HG03196 (cell line): ENCODE measurements around the gene GPR152.
A peak's percentile ranks its signal among the peaks of the same experiment; 100 is the strongest.
"Not testable (repeated sequence)": the region's sequence is repeated elsewhere in the genome, so short reads cannot be mapped to it uniquely, and the experiment has no call there.

Source experiments
- ATAC-seq: cut with Tn5 transposase; IDR thresholded peaks from one replicate; pipeline ENCODE4 v1.9.1; 2021; ENCODE audit not compliant: unreplicated experiment

The GPR152 gene

DNA sequence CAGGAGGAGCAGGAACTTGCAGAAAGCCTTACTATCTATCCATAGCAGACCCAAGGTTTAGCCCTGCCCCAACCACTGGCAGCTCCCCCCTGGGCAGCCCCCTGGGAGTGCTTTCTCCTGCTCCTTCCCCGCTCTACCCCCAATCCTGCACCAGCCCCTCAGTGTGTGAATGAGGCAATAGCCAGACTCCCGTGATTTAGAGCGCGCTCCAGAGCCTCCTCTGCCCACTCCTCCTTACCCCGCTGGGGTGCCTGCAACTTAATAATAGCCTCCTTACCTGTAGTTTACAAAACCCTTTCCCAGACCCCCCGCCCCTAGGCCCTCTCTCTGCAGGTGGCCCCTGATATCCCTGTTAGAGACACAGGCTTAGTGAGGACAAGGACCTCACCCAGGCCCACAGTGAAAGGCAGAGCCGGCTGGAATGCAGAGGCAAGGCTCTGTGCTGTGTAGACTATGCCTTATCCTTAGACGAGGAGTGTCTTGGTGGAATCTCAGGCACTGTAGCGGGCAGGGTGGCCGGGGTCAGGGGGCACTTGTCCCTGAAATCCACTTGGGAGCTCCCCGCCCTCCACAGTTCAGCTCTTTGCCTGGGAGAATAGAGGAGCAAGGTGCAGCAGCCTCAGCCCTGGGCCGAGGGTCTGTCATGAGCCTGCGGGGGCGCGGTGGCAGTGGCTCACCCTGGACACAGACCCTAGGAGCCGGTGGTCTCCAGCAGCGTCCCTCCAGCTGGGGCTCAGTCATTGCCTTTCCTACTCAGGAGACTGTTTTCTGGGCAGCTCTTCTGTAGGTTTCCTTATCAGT lies 41.3 kb downstream of the GPR152 start:
- no peak for ATAC-seq

DNA sequence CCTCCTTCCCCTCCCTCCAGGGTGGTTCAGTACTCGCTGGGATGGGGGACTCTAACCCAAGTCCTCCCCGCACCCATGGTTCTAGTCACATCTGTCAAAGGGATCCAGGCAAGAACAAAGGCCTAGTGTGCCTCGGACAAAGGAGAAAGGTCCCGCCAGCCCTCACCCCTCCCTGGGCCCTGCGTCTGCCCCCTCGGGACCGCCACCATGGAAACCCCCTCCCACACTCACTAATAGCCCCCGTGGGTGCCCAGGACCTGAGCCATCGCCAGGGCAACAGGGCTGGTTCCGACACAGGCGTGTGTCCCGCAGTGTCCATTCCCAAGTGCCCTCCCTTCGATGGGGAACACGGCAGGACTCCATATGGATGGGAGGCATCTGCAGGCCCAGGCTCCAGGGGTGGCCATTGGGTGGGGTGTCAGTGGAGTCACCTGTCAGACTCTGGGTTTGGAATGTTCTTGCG lies 42.1 kb downstream of the GPR152 start:
- no peak for ATAC-seq

DNA sequence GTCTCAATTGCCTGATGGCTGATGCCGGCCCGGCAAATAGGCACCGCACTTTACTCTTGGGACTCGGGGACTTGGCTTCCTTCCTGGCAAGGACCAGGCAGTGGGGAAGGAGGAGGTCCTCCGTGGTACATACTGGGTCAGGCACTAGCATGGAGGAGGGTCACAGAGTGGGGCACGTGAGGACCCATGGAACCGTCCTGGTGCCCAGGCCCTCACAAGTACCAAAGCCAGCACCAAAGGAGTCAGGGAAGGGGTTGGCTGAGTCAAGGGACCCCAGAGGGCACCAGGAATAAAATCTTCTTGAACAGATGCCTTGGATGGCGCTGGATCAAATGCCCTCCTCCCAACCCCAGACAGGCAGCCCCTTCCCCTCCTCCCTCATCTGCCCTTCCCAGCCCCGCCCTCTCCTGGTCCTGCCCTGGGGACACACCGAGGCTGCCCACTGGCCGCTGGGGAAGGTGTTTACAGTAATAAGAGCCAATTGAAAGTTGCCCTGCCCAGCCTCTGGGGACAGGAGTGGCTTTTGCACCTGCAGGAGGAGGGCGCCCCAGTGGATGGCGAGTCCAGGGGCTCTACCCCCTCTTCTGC lies 42.7 kb downstream of the GPR152 start:
- ATAC-seq, result no peak

DNA sequence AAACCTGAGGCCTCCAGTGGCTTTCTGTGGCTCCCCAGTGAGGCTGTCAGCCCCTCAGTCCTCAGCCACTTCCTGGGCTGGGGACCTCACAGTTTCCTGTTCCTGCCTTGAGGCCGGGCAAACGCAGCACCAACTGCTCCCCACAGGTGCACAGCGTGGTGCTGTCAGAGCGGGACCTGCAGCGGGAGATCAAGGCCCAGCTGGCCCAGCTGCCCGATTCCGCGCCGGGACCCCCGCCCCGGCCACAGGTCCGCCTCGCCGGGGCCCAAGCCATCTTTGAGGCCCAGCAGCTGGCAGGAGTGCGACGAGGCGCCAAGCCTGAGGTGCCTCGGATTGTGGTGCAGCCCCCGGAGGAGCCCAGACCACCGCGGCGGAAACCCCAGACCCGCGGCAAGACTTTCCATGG lies 43.3 kb downstream of the GPR152 start:
- peak; percentile 46 for ATAC-seq

DNA sequence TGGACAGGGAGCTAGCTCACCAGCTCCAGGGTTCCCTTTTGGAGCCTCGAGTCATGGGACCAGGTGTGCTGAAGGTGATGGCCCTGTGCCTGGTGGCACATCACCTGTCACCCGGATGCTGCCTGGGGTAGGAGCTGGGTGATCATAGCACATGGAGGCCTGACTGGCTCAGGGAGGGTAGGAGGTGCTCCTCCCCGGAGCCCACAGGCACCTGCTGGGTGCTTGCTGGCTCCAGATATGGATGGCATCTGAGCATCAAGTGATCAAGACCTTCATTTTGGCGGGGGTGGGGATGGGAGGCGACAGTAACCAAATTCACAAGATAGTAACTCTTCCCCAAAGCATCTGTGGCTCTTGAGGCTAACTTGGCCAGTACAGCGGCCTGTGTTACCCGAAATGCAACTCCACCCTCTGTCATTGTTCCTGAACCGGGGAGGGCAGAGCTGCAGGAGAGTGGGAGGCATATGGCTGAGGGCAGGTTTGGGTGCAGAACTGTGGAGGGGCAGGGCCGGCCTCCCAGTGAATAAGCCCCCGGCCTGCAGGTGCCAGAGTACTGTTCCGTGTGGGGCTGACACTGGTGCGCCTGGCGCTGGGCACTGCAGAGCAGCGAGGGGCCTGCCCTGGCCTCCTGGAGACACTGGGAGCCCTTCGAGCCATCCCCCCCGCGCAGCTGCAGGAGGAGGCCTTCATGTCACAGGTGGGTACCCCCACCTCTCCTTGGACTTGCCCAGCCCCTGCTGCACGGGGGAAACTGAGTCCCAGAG lies 43.9 kb downstream of the GPR152 start:
- no peak for ATAC-seq

DNA sequence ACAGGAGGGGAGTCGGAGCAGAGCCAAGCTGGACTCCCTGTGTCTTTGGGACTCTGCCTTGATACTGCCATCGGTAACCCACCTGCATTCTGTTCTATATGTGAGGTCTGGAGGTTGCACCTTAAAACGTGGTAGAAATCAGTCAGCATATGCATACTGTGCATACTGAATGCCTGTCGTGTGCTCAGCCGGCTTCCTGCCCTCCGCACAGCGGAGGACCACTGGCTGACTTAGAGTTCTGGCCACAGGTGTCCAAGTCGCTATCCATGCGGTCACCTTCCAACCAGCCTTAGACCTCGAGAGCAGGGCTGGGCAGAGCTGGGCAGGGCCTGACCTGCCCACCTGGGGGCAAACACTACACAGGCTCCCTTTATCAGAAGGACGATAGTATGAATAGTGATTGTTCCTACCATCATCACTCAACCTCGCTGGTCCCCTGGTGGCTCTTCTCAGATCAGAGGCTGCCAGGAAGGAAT lies 44.8 kb downstream of the GPR152 start:
- no peak for ATAC-seq

DNA sequence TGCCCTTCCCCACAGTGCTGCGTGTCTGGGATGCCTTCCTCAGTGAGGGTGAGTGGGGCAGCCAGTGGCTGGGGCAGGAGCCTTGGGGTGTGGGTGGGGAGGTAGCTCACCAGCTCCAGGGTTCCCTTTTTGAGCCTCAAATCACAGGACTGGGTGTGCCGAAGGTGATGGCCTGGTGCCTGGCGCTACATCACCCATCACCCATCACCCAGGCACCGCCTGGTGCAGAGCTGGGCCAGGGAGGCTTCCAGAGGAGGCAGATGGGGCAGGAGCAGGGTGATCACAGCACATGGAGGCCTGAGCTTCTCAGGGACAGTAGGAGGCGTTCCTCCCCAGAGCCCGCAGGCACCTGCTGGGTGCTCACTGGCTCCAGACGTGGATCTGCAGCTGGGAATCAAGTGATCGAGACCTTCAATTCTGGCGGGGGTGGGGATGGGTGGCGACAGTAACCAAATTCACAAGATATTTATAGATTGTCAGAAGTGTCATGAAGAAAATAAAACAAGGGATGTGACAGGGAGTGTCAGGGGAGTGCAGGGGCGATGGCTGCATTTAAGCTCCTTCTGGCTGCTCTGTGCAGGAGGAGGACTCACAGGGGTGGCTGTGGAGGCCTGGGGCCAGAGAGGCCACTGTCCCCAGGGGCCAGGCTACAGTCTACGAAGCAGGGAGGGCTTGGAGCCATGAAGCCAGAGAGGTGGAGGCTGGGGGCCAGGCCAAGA lies 45.4 kb downstream of the GPR152 start:
- ATAC-seq, result no peak

DNA sequence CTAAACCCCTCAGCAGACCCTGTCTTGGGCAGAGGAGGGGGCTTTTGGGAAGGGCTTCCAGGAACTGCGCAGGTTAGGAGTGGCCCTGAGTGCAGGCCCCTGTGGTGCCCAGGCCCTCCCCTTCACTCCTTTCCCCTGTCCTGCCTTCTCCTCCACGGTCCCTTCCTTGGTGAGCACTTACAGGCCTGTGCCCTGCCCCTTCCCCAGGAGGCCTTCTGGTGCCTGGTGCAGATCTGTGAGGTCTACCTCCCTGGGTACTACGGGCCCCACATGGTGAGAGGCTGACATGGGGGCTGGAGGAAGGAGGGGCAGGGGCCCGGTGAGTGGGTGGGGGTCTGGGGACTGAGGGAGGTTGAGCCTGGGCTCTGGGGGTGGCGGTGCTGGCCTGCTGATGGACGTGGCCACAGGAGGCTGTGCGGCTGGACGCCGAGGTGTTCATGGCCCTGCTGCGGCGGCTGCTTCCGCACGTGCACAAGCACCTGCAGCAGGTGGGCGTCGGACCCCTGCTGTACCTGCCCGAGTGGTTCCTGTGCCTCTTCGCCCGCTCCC lies 46.0 kb downstream of the GPR152 start:
- ATAC-seq, result no peak

DNA sequence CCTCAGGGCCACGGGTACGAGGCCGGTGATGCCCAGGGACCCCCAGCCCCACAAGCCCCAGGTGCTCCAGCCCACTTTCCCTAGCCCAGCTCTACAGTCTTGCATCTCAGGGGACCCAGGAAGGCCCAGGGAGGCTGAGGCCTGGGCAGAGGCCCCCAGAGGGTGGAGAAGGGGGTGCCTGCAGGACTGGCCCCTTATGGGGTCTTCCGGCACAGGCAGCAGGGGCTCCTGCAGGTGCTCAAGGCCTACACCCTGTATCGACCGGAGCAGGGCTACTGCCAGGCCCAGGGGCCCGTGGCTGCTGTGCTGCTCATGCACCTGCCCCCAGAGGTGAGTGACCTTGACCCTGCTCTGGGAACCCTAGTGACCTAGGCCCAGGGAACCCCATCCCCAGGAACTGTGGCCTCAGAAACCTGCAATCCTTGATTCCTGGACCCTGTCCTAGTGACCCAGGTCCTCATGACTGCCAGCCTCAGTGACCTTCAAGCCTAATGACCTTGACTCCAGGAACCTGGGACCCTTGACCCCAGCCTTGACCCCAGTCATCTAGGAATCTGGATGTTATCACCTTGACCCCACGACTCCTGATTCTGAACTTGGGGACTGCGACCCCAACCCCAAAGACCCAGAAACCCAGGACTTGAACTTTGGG lies 46.7 kb downstream of the GPR152 start:
- ATAC-seq, result no peak

DNA sequence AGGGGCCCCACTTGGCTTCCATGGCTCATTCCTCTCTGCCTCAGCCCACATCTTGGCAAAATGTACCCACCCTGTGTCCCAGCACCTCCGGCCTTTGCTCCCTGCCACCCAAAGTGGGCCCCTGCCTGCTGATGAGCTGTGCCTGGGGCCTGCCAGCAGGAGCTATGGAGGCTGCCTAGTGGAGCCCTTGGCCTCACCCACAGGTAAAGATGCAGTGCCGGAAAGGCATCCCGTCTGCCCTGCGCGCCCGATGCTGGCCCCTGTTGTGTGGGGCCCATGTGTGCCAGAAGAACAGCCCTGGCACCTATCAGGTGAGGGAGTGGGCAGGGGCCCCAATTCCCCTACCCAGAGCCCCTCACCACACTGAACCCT lies 47.3 kb downstream of the GPR152 start:
- no peak for ATAC-seq

DNA sequence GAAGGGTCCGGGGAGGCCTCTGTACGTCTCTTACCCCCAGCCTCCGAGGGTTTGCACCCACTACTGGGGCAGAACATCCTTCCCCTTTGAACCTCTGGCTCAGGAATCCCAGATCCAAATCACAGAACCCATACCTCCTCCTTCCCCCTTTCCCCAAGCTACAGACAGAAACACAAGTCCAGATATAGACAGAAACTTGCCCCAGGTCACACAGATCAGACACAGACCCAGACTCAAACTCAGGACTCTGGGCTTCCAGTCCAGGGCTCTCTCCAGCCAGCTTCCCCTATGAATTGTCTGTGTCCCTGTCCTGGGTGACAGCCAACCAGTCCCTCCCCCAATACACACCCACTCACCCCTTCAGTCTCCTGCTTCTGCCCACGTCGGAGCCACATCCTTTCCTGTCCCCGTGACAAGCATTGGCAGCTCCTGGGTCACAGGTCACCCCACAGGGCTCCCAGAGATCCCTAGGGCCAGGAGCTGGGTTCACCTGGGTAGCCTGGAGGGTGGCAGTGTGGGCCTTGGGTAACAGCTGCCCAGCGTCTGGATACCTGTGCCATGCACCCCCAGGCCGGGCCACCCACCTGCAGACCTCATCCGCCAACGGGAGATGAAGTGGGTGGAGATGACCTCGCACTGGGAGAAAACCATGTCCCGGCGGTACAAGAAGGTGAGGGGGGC lies 47.9 kb downstream of the GPR152 start:
- no peak for ATAC-seq

DNA sequence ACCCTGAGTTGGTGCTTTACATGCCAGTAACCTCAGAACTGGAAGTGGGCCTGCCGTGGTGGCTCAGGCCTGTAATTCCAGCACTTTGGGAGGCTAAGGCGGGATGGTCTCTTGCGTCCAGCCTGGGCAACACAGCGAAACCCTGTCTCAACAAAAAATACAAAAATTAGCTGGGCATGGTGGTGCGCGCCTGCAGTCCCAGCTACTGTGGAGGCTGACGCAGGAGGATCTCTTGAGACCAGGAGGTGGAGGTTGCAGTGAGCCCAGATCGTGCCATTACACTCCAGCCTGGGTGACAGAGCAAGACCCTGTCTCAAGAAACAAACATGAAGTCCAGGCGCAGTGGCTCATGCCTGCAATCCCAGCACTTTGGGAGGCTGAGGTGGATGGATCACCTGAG lies 49.4 kb downstream of the GPR152 start:
- not testable (repeated sequence) for ATAC-seq

DNA sequence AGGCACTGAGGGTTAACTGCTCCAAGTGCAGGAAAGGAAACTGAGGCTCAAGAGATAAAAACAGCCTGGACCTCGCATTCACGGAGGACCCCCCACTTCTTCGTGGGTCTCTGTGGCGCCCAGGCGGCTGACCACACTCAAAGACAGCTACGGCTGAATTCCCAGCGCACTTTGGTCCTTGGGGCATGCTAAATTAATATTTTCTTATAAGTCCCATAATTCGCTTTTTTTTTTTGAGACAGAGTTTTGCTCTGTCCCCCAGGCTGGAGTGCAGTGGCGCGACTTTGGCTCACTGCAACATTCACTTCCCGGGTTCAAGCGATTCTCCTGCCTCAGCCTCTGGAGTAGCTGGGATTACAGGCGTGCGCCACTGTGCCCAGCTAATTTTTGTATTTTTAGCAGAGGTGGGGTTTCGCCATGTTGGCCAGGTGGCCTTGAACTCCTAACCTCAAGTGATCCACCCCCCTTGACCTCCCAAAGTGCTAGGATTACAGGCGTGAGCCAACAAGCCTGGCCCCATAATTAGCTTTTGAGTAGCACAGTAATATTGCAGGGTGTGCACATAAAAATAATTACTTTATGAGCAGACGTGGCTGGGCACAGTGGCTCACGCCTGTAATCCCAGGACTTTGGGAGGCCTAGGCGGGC lies 50.2 kb downstream of the GPR152 start:
- ATAC-seq, result not testable (repeated sequence)

DNA sequence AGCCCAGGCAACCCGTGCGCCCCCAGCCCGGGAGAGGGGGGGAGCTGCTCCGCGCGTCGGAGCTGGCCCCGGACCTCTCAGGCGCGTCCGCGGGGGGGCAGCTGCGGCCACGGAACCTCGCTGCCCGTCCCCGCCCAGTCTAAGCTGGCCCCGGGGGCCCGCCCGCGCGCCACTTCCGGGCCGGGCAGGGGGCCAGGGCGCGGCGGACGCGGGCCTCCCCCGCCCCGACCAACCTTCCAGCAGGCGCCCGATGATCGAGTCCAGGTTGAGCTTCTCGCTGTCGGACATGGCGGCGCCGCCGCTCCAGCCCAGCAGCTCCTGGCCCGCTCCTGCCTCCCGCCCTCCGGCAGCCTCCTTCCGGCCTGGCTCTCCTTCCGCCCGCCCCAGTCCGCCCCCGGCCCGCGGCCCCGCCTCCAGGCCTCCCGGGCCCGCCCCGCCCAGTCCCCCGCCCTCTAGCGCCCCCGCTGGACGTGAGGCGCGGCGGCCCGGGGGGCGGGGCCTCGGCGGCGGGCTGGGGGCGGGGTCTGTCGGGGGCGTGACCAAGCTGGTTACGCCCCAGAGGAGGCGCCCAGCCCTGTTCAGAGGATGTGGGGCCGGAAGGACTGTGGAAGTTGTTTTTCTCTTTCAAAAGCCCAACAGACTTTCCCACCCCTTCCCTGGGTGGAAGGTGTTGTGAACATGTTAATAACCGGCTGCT lies 50.9 kb downstream of the GPR152 start, which contains the start of gene PPP1CA:
TSS of gene PPP1CA (minus strand) at position 364 of the 697 bp plus-strand sequence. CDS start at position 288, 76 bp downstream.
- ATAC-seq, result peak; percentile 50
